Measurements from ENCODE around the gene PGBD5.
"Not testable (repeated sequence)": the region's sequence is repeated elsewhere in the genome, so short reads cannot be mapped to it uniquely, and the experiment has no call there.

The PGBD5 gene

GRCh38 chr1:230415405-230416132, 10.6 kb downstream of the PGBD5 start:
- no peaks in the 10 kb centered on the region for H3K9me3 Mint-ChIP-seq
- H3K4me3 Mint-ChIP-seq, result no peak overlapping the region

GRCh38 chr1:230414694-230415093, 11.4 kb downstream of the PGBD5 start:
- Mint-ChIP-seq H3K36me3 (ENCODE audit: low read depth) (no peaks in the 10 kb centered on the region), H3K27ac (no peak overlapping the region), H3K27me3 (ENCODE audit: low read depth) (peaks cover 16% of the 10 kb centered on the region), H3K4me3 (no peak overlapping the region), H3K4me1 (ENCODE audit: low read depth) (no peaks in the 10 kb centered on the region), H3K9me3 (no peaks in the 10 kb centered on the region)

More at GRCh38 chr1:230415405-230416132, 10.6 kb downstream of the PGBD5 start:
- H3K27ac Mint-ChIP-seq, result no peak overlapping the region
- no peaks in the 10 kb centered on the region for H3K36me3 Mint-ChIP-seq (ENCODE audit: low read depth)
- H3K4me1 Mint-ChIP-seq (ENCODE audit: low read depth), result no peaks in the 10 kb centered on the region
- peaks cover 16% of the 10 kb centered on the region for H3K27me3 Mint-ChIP-seq (ENCODE audit: low read depth)

GRCh38 chr1:230414102-230414501, 12.0 kb downstream of the PGBD5 start:
- Mint-ChIP-seq H3K4me1 (ENCODE audit: low read depth) (no peaks in the 10 kb centered on the region), H3K27ac (no peak overlapping the region), H3K4me3 (no peak overlapping the region), H3K9me3 (no peaks in the 10 kb centered on the region), H3K36me3 (ENCODE audit: low read depth) (no peaks in the 10 kb centered on the region), H3K27me3 (ENCODE audit: low read depth) (peaks cover 19% of the 10 kb centered on the region)

- no peaks in the 10 kb centered on the region for H3K36me3 Mint-ChIP-seq (ENCODE audit: low read depth)
- H3K4me3 Mint-ChIP-seq, result no peak overlapping the region
- H3K27me3 Mint-ChIP-seq (ENCODE audit: low read depth), result peaks cover 13% of the 10 kb centered on the region
- no peak overlapping the region for H3K27ac Mint-ChIP-seq
- H3K4me1 Mint-ChIP-seq (ENCODE audit: low read depth), result no peaks in the 10 kb centered on the region
- H3K9me3 Mint-ChIP-seq, result no peaks in the 10 kb centered on the region
Measured at GRCh38 chr1:230413061-230413460, 13.1 kb downstream of the PGBD5 start.

- Mint-ChIP-seq H3K27ac (no peak overlapping the region), H3K4me3 (no peak overlapping the region), H3K9me3 (no peaks in the 10 kb centered on the region), H3K4me1 (ENCODE audit: low read depth) (no peaks in the 10 kb centered on the region), H3K36me3 (ENCODE audit: low read depth) (no peaks in the 10 kb centered on the region), H3K27me3 (ENCODE audit: low read depth) (peaks cover 7% of the 10 kb centered on the region)
Measured at GRCh38 chr1:230408971-230409370, 17.2 kb downstream of the PGBD5 start.

- no peaks in the 10 kb centered on the region for H3K36me3 Mint-ChIP-seq (ENCODE audit: low read depth)
- H3K27me3 Mint-ChIP-seq (ENCODE audit: low read depth), result peaks cover 5% of the 10 kb centered on the region
- no peak overlapping the region for H3K4me3 Mint-ChIP-seq
- H3K9me3 Mint-ChIP-seq, result no peaks in the 10 kb centered on the region
- no peak overlapping the region for H3K27ac Mint-ChIP-seq
- H3K4me1 Mint-ChIP-seq (ENCODE audit: low read depth), result no peaks in the 10 kb centered on the region
Measured at GRCh38 chr1:230407351-230407750, 18.8 kb downstream of the PGBD5 start.

GRCh38 chr1:230406727-230407126, 19.4 kb downstream of the PGBD5 start:
- H3K9me3 Mint-ChIP-seq; H3K27ac Mint-ChIP-seq; H3K4me3 Mint-ChIP-seq; H3K27me3 Mint-ChIP-seq (ENCODE audit: low read depth); H3K4me1 Mint-ChIP-seq (ENCODE audit: low read depth); H3K36me3 Mint-ChIP-seq (ENCODE audit: low read depth): not testable (repeated sequence)

GRCh38 chr1:230403442-230403841, 22.7 kb downstream of the PGBD5 start:
- no peak overlapping the region for H3K4me3 Mint-ChIP-seq
- H3K27ac Mint-ChIP-seq, result no peak overlapping the region
- no peaks in the 10 kb centered on the region for H3K9me3 Mint-ChIP-seq
- no peaks in the 10 kb centered on the region for H3K27me3 Mint-ChIP-seq (ENCODE audit: low read depth)
- no peaks in the 10 kb centered on the region for H3K36me3 Mint-ChIP-seq (ENCODE audit: low read depth)
- no peaks in the 10 kb centered on the region for H3K4me1 Mint-ChIP-seq (ENCODE audit: low read depth)

GRCh38 chr1:230401763-230402294, 24.3 kb downstream of the PGBD5 start:
- H3K27ac Mint-ChIP-seq, result no peak overlapping the region
- H3K4me1 Mint-ChIP-seq (ENCODE audit: low read depth), result no peaks in the 10 kb centered on the region
- H3K36me3 Mint-ChIP-seq (ENCODE audit: low read depth), result no peaks in the 10 kb centered on the region
- H3K9me3 Mint-ChIP-seq, result no peaks in the 10 kb centered on the region
- H3K27me3 Mint-ChIP-seq (ENCODE audit: low read depth), result no peaks in the 10 kb centered on the region
- no peak overlapping the region for H3K4me3 Mint-ChIP-seq

- Mint-ChIP-seq H3K4me1 (ENCODE audit: low read depth) (no peaks in the 10 kb centered on the region), H3K27ac (no peak overlapping the region), H3K27me3 (ENCODE audit: low read depth) (no peaks in the 10 kb centered on the region), H3K9me3 (no peaks in the 10 kb centered on the region), H3K36me3 (ENCODE audit: low read depth) (no peaks in the 10 kb centered on the region), H3K4me3 (no peak overlapping the region)
Measured at GRCh38 chr1:230401101-230401500, 25.0 kb downstream of the PGBD5 start.

- no peak overlapping the region for H3K27ac Mint-ChIP-seq
- no peaks in the 10 kb centered on the region for H3K36me3 Mint-ChIP-seq (ENCODE audit: low read depth)
- H3K9me3 Mint-ChIP-seq, result no peaks in the 10 kb centered on the region
- H3K4me3 Mint-ChIP-seq, result no peak overlapping the region
- no peaks in the 10 kb centered on the region for H3K4me1 Mint-ChIP-seq (ENCODE audit: low read depth)
- H3K27me3 Mint-ChIP-seq (ENCODE audit: low read depth), result no peaks in the 10 kb centered on the region
Measured at GRCh38 chr1:230400007-230400344, 26.2 kb downstream of the PGBD5 start.

- no peaks in the 10 kb centered on the region for H3K4me1 Mint-ChIP-seq (ENCODE audit: low read depth)
- H3K27ac Mint-ChIP-seq, result no peak overlapping the region
- H3K27me3 Mint-ChIP-seq (ENCODE audit: low read depth), result no peaks in the 10 kb centered on the region
- no peaks in the 10 kb centered on the region for H3K9me3 Mint-ChIP-seq
- no peaks in the 10 kb centered on the region for H3K36me3 Mint-ChIP-seq (ENCODE audit: low read depth)
- H3K4me3 Mint-ChIP-seq, result no peak overlapping the region
Measured at GRCh38 chr1:230399321-230400006, 26.7 kb downstream of the PGBD5 start.

- no peak overlapping the region for H3K27ac Mint-ChIP-seq
- H3K27me3 Mint-ChIP-seq (ENCODE audit: low read depth), result no peaks in the 10 kb centered on the region
- H3K4me1 Mint-ChIP-seq (ENCODE audit: low read depth), result no peaks in the 10 kb centered on the region
- no peaks in the 10 kb centered on the region for H3K36me3 Mint-ChIP-seq (ENCODE audit: low read depth)
- no peaks in the 10 kb centered on the region for H3K9me3 Mint-ChIP-seq
- H3K4me3 Mint-ChIP-seq, result no peak overlapping the region
Measured at GRCh38 chr1:230398856-230399255, 27.3 kb downstream of the PGBD5 start.

- Mint-ChIP-seq H3K4me3 (no peak overlapping the region), H3K9me3 (no peaks in the 10 kb centered on the region), H3K27me3 (ENCODE audit: low read depth) (no peaks in the 10 kb centered on the region), H3K4me1 (ENCODE audit: low read depth) (no peaks in the 10 kb centered on the region), H3K36me3 (ENCODE audit: low read depth) (no peaks in the 10 kb centered on the region), H3K27ac (no peak overlapping the region)
Measured at GRCh38 chr1:230396966-230397365, 29.2 kb downstream of the PGBD5 start.

- Mint-ChIP-seq H3K9me3 (no peaks in the 10 kb centered on the region), H3K4me3 (no peak overlapping the region), H3K4me1 (ENCODE audit: low read depth) (no peaks in the 10 kb centered on the region), H3K36me3 (ENCODE audit: low read depth) (no peaks in the 10 kb centered on the region), H3K27me3 (ENCODE audit: low read depth) (no peaks in the 10 kb centered on the region), H3K27ac (no peak overlapping the region)
Measured at GRCh38 chr1:230395932-230396331, 30.2 kb downstream of the PGBD5 start.

All from T-helper 1 cell treated with Interleukin-12 subunit alpha and Interleukin-12 subunit beta and Interleukin-4 antibody, amounts not matched to agents 30 μg/mL and 1 μg/mL, for 36 hours (primary cell).